ENCODE measurements around the gene SLMAP. TPM values are rescaled to one million over a fixed set of nuclear protein-coding genes. Genes with fewer than 3 reads are reported as not detected.

Gene SLMAP
- total RNA-seq, 1 experiment from 2014 or later: 49.2 TPM

- Histone ChIP-seq H3K27me3 (ENCODE audit: control insufficient read depth, insufficient read depth, low read length) (no peaks in the 10 kb centered on the region), H3K9me3 (ENCODE audit: control insufficient read depth, insufficient read depth, low read depth, low read length) (no peaks in the 10 kb centered on the region), H3K4me1 (ENCODE audit: control insufficient read depth, insufficient read depth, low read length) (no peaks in the 10 kb centered on the region), H3K36me3 (ENCODE audit: control insufficient read depth, insufficient read depth, low read length) (no peaks in the 10 kb centered on the region; the same call in 1 of the 2 replicates), H3K4me3 (ENCODE audit: low read depth in 2 of 2, low read length in 2 of 2) (no peak overlapping the region), H3K27ac (ENCODE audit: low read length) (no peak overlapping the region)
- POLR2A ChIA-PET: no interaction called here
- TF ChIP-seq SIN3A (IDR thresholded peaks at IDR 0.05; ENCODE audit: borderline replicate concordance, insufficient read depth, low read depth, low read length): no peak
- TF ChIP-seq POLR2AphosphoS5 (IDR thresholded peaks at IDR 0.05; ENCODE audit: low read depth, low read length): no peak
- no peak for TF ChIP-seq TCF7L2 (IDR thresholded peaks at IDR 0.05; ENCODE audit: low read depth, low read length)
- no peak for TF ChIP-seq CTCF (IDR thresholded peaks at IDR 0.05)
- TF ChIP-seq REST (IDR thresholded peaks at IDR 0.05; ENCODE audit: insufficient read depth in 1 of 2, low read depth in 2 of 2, low read length in 1 of 2): no peak
- no TSS peak for BruUV-seq (replicated peaks)
- intact Hi-C loops (cut with micrococcal nuclease; ENCODE audit: unreplicated experiment): no loop called here
- in situ Hi-C loops (cut with HindIII; ENCODE audit: low pct_unique_long_range_greater_than_20kb, low sequenced_read_pairs): no loop called here
- no peak for DNase-seq (ENCODE audit: low read depth, low spot score)
- CTCF ChIA-PET: no interaction called here
- ATAC-seq: no peak
These were observed 171.8 kb downstream of the SLMAP start for GRCh38 chr3:57927916-57928315.

GRCh38 chr3:57928511-57928910 is 172.4 kb downstream of the SLMAP start:
- Histone ChIP-seq H3K9me3 (ENCODE audit: control insufficient read depth, insufficient read depth, low read depth, low read length) (no peaks in the 10 kb centered on the region), H3K27ac (ENCODE audit: low read length) (no peak overlapping the region), H3K4me3 (ENCODE audit: low read depth in 2 of 2, low read length in 2 of 2) (no peak overlapping the region), H3K36me3 (ENCODE audit: control insufficient read depth, insufficient read depth, low read length) (no peaks in the 10 kb centered on the region; the same call in 1 of the 2 replicates), H3K4me1 (ENCODE audit: control insufficient read depth, insufficient read depth, low read length) (no peaks in the 10 kb centered on the region), H3K27me3 (ENCODE audit: control insufficient read depth, insufficient read depth, low read length) (no peaks in the 10 kb centered on the region)
- in situ Hi-C loops (cut with HindIII; ENCODE audit: low pct_unique_long_range_greater_than_20kb, low sequenced_read_pairs): no loop called here
- BruUV-seq (replicated peaks): TSS peak; percentile 34
- CTCF ChIA-PET: no interaction called here
- TF ChIP-seq SIN3A (IDR thresholded peaks at IDR 0.05; ENCODE audit: borderline replicate concordance, insufficient read depth, low read depth, low read length): no peak
- ATAC-seq: no peak
- DNase-seq (ENCODE audit: low read depth, low spot score): no peak
- intact Hi-C loops (cut with micrococcal nuclease; ENCODE audit: unreplicated experiment): no loop called here
- POLR2A ChIA-PET: no interaction called here

- no peak overlapping the region for H3K4me3 ChIP-seq (ENCODE audit: low read depth in 2 of 2, low read length in 2 of 2)
- POLR2A ChIA-PET: no interaction called here
- BruUV-seq (replicated peaks): no TSS peak
- no peaks in the 10 kb centered on the region for H3K9me3 ChIP-seq (ENCODE audit: control insufficient read depth, insufficient read depth, low read depth, low read length)
- intact Hi-C loops (cut with micrococcal nuclease; ENCODE audit: unreplicated experiment): no loop called here
- CTCF ChIA-PET: no interaction called here
- no peaks in the 10 kb centered on the region; the same call in 1 of the 2 replicates for H3K36me3 ChIP-seq (ENCODE audit: control insufficient read depth, insufficient read depth, low read length)
- no peak for DNase-seq (ENCODE audit: low read depth, low spot score)
- TF ChIP-seq SIN3A (IDR thresholded peaks at IDR 0.05; ENCODE audit: borderline replicate concordance, insufficient read depth, low read depth, low read length): no peak
- no peak for TF ChIP-seq CTCF (IDR thresholded peaks at IDR 0.05)
- no peak for TF ChIP-seq REST (IDR thresholded peaks at IDR 0.05; ENCODE audit: insufficient read depth in 1 of 2, low read depth in 2 of 2, low read length in 1 of 2)
- no peaks in the 10 kb centered on the region for H3K4me1 ChIP-seq (ENCODE audit: control insufficient read depth, insufficient read depth, low read length)
- no peak for ATAC-seq
- no peaks in the 10 kb centered on the region for H3K27me3 ChIP-seq (ENCODE audit: control insufficient read depth, insufficient read depth, low read length)
- no peak overlapping the region for H3K27ac ChIP-seq (ENCODE audit: low read length)
- in situ Hi-C loops (cut with HindIII; ENCODE audit: low pct_unique_long_range_greater_than_20kb, low sequenced_read_pairs): no loop called here
These were observed 173.9 kb downstream of the SLMAP start for GRCh38 chr3:57929988-57930387.
